Upper lobe of left lung (tissue), 6 donors: ENCODE results near the gene NOL11. TPM values are rescaled to one million over a fixed set of nuclear protein-coding genes. Genes with fewer than 3 reads are reported as not detected.
A peak's percentile ranks its signal among the peaks of the same experiment; 100 is the strongest.

Source experiments
- ATAC-seq, 2 donors: fragments of 200-7000 bp; cut with Tn5 transposase; one replicate each; pipeline ENCODE4 v1.9.1; 2022; ENCODE audit warnings: mild to moderate bottlenecking in 2 of 2, moderate library complexity in 2 of 2; ENCODE audit not compliant: low FRiP score in 2 of 2
- DNase-seq, 2 donors: peaks; one replicate each; pipeline ENCODE4 v3.0.0-alpha.2; 2019 to 2020
- H3K27ac ChIP-seq, 4 donors: fragments of 200-600 bp; sonication (generic); one replicate each; pipeline ENCODE4 v1.5.1; 2016 to 2019
- H3K27me3 ChIP-seq, 4 donors: fragments of 200-600 bp; sonication (generic); one replicate each; pipeline ENCODE4 v1.5.1; 2017 to 2019
- H3K36me3 ChIP-seq, 4 donors: fragments of 200-600 bp; sonication (generic); one replicate each; pipeline ENCODE4 v1.5.1; 2016 to 2019
- H3K4me1 ChIP-seq, 4 donors: fragments of 200-600 bp; sonication (generic); one replicate each; pipeline ENCODE4 v1.5.1; 2018 to 2019
- H3K4me3 ChIP-seq, 4 donors: fragments of 200-600 bp; sonication (generic); one replicate each; pipeline ENCODE4 v1.5.1; 2017 to 2019; ENCODE audit warnings: mild to moderate bottlenecking in 2 of 4, moderate library complexity in 1 of 4
- H3K9me3 ChIP-seq, 4 donors: fragments of 200-600 bp; sonication (generic); one replicate each; pipeline ENCODE4 v1.5.1; 2018 to 2019
- CTCF ChIP-seq, 6 experiments: fragments of 450-650 bp in 4 of 6; fragments of 200-600 bp in 2 of 6; sonication (generic) in 2 of 6; IDR thresholded peaks; one replicate each; pipeline ENCODE4 v1.5.1; 2016 to 2019; ENCODE audit warnings: antibody characterized with exemption in 6 of 6
- EP300 ChIP-seq, 4 donors: sonication (generic); formaldehyde crosslinking; IDR thresholded peaks; one replicate each; pipeline ENCODE4 v1.5.1; 2017; ENCODE audit warnings: antibody characterized with exemption in 4 of 4, control low read depth in 2 of 4
- POLR2A ChIP-seq, 4 donors: fragments of 450-650 bp; IDR thresholded peaks; one replicate each; pipeline ENCODE4 v1.5.1; 2016 to 2017; ENCODE audit warnings: antibody characterized with exemption in 4 of 4, mild to moderate bottlenecking in 2 of 4
- POLR2AphosphoS5 ChIP-seq, 2 donors: sonication (generic); formaldehyde crosslinking; IDR thresholded peaks; one replicate each; pipeline ENCODE4 v1.5.1; 2017; ENCODE audit warnings: antibody characterized with exemption in 2 of 2
- WGBS, 2 donors: methylation state at CpG; one replicate each; pipeline ENCODE4 v1.1.5; 2017 to 2018; 5-methylcytosine and 5-hydroxymethylcytosine counted together
- total RNA-seq, 6 donors: library from RNA; depleted of rRNA in 4 of 6; stranded (reverse); fragments of >200 nt in 4 of 6; gene quantifications; one replicate each; pipeline versions ENCODE4 v1.1.0 to v1.2.1, GENCODE V29; 2016 to 2021
- donor health status: DM: no; HTN: no; CAD: no; lungs with moderate emphysema.
- donor health status: DM: no; HTN: yes; CAD: no; lungs with severe emphysema.

NOL11 gene
- total RNA-seq, 6 donors from 2014 or later, result 7.4 to 39.8 (median 26.6) TPM

- ATAC-seq (no peak), DNase-seq (no peak)
- Histone ChIP-seq H3K4me1 (no peaks in the 10 kb centered on the region), H3K36me3 (peaks cover 0 to 3% (median 0%) of the 10 kb centered on the region in 4 donors), H3K9me3 (no peaks in the 10 kb centered on the region), H3K4me3 (no peak overlapping the region), H3K27ac (no peak overlapping the region), H3K27me3 (no peaks in the 10 kb centered on the region)
- no peak for TF ChIP-seq POLR2A (IDR thresholded peaks at IDR 0.05)
- no peak for TF ChIP-seq EP300 (IDR thresholded peaks at IDR 0.05)
- TF ChIP-seq CTCF (IDR thresholded peaks at IDR 0.05), result no peak
- no peak for TF ChIP-seq POLR2AphosphoS5 (IDR thresholded peaks at IDR 0.05)
- 53 to 69% methylated on average over 2 of the region's 2 CpGs for WGBS, 2 donors
Observed at GRCh38 chr17:67682196-67682595, 35.5 kb upstream of the NOL11 start.

- ATAC-seq (no peak), DNase-seq (no peak)
- TF ChIP-seq POLR2AphosphoS5 (IDR thresholded peaks at IDR 0.05) (no peak), POLR2A (IDR thresholded peaks at IDR 0.05) (no peak), CTCF (IDR thresholded peaks at IDR 0.05) (no peak), EP300 (IDR thresholded peaks at IDR 0.05) (no peak)
- H3K4me1 ChIP-seq, result peaks cover 0 to 3% (median 1%) of the 10 kb centered on the region in 4 donors
- WGBS, 2 donors, result 88 to 96% methylated on average over 3 of the region's 3 CpGs
- H3K4me3 ChIP-seq, result no peak overlapping the region
- H3K27me3 ChIP-seq, result no peaks in the 10 kb centered on the region
- no peaks in the 10 kb centered on the region for H3K36me3 ChIP-seq
- no peaks in the 10 kb centered on the region for H3K9me3 ChIP-seq
- no peak overlapping the region for H3K27ac ChIP-seq
Observed at GRCh38 chr17:67685351-67685750, 32.4 kb upstream of the NOL11 start.

- Histone ChIP-seq H3K4me1 (peaks cover 0 to 3% (median 1%) of the 10 kb centered on the region in 4 donors), H3K4me3 (no peak overlapping the region), H3K9me3 (no peaks in the 10 kb centered on the region), H3K27me3 (no peaks in the 10 kb centered on the region), H3K36me3 (no peaks in the 10 kb centered on the region), H3K27ac (no peak overlapping the region)
- WGBS, 2 donors, result 80 to 81% methylated on average over 2 of the region's 2 CpGs
- DNase-seq, result no peak
- ATAC-seq, result no peak
- TF ChIP-seq POLR2AphosphoS5 (IDR thresholded peaks at IDR 0.05) (no peak), CTCF (IDR thresholded peaks at IDR 0.05) (no peak), EP300 (IDR thresholded peaks at IDR 0.05) (no peak), POLR2A (IDR thresholded peaks at IDR 0.05) (no peak)
Observed at GRCh38 chr17:67686241-67686640, 31.5 kb upstream of the NOL11 start.

GRCh38 chr17:67687511-67687910, 30.2 kb upstream of the NOL11 start:
- TF ChIP-seq CTCF (IDR thresholded peaks at IDR 0.05) (no peak), POLR2A (IDR thresholded peaks at IDR 0.05) (no peak), POLR2AphosphoS5 (IDR thresholded peaks at IDR 0.05) (no peak), EP300 (IDR thresholded peaks at IDR 0.05) (no peak)
- Histone ChIP-seq H3K4me3 (no peak overlapping the region), H3K9me3 (no peaks in the 10 kb centered on the region), H3K27me3 (no peaks in the 10 kb centered on the region), H3K27ac (no peak overlapping the region), H3K4me1 (peaks cover 0 to 3% (median 1%) of the 10 kb centered on the region in 4 donors), H3K36me3 (peaks cover 0 to 2% (median 0%) of the 10 kb centered on the region in 4 donors)
- 88% methylated on average over 2 of the region's 2 CpGs for WGBS, 2 donors
- DNase-seq (no peak), ATAC-seq (no peak)

GRCh38 chr17:67689534-67690177, 28.1 kb upstream of the NOL11 start:
- Histone ChIP-seq H3K4me3 (no peak overlapping the region), H3K27me3 (no peaks in the 10 kb centered on the region), H3K27ac (no peak overlapping the region), H3K36me3 (peaks cover 0 to 9% (median 4%) of the 10 kb centered on the region in 4 donors), H3K9me3 (no peaks in the 10 kb centered on the region), H3K4me1 (peaks cover 0 to 3% (median 1%) of the 10 kb centered on the region in 4 donors)
- WGBS, 2 donors, result 44 to 47% methylated on average over 2 of the region's 2 CpGs
- DNase-seq, result peak in 1 of 2 donors; percentile 30
- TF ChIP-seq POLR2A (IDR thresholded peaks at IDR 0.05) (no peak), CTCF (IDR thresholded peaks at IDR 0.05) (peak; percentile 65 to 79 (median 72))
- peak; percentile 70 to 82 for ATAC-seq
